ENCODE results near the gene CBLB. TPM values are rescaled to one million over a fixed set of nuclear protein-coding genes. Genes with fewer than 3 reads are reported as not detected.
A peak's percentile ranks its signal among the peaks of the same experiment; 100 is the strongest.

Gene CBLB
- total and polyA plus RNA-seq, 3 experiments from 2014 or later: 67.7 to 113 (median 112) TPM

DNA sequence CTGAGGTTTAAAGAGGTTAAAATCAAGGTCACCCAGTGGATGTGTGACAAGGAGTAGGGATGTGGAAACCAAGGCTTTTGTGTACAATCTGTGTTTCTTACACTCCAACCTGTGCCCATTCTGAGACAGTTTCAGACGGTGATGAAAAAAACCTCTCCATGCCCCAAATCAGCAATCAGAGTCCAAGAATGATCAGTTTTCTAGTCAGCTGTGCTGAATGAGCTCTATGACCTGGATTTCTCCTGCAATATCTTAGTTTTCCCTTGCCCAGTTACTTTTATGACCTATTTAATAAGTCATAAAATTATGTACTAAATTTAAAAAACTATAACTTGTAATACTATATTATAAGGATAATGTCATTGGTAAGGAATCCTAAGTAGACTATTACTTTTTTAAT, 37.5 kb upstream of the CBLB start:
- Mint-ChIP-seq H3K9me3 (no peaks in the 10 kb centered on the region), H3K4me1 (peaks cover 0 to 7% (median 2%) of the 10 kb centered on the region in 3 donors), H3K27me3 (no peaks in the 10 kb centered on the region), H3K27ac (no peak overlapping the region), H3K36me3 (peaks cover 0 to 14% (median 4%) of the 10 kb centered on the region in 3 donors), H3K4me3 (no peak overlapping the region)
- ChIA-PET POLR2A (no interaction called here), CTCF (no interaction called here)
- Histone ChIP-seq H3K4me3 (ENCODE audit: low read length) (no peak overlapping the region), H3K9me3 (ENCODE audit: low read length) (no peaks in the 10 kb centered on the region), H3K36me3 (ENCODE audit: insufficient read depth, low read length) (no peaks in the 10 kb centered on the region), H3K27me3 (ENCODE audit: insufficient read depth, low read length, poor library complexity, severe bottlenecking) (no peaks in the 10 kb centered on the region), H3K27ac (ENCODE audit: low read depth, low read length) (no peak overlapping the region), H3K4me1 (ENCODE audit: insufficient read depth, low read length) (peaks cover 4% of the 10 kb centered on the region)
- no peak for DNase-seq

DNA sequence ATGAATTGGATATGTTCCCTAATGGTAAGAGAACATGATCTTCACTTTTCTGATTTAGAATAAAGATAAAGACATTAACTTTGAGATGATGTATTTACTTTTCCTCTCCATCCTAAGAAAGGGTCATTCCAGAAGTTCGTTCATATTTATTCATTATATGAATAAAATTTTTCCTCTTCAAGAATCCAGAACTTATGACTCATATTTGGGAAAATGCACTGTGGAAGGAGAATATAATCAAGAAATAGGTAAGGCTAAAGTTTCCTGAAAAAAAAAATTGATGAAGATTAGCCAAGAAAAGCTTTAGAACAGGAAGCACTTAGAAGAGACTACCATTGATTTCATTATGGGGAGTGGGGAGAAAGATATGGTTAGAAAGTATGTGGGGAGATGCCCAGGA, 36.5 kb upstream of the CBLB start:
- no peak overlapping the region for H3K27ac ChIP-seq (ENCODE audit: low read depth, low read length)
- H3K27me3 ChIP-seq (ENCODE audit: insufficient read depth, low read length, poor library complexity, severe bottlenecking): no peaks in the 10 kb centered on the region
- no peaks in the 10 kb centered on the region for H3K9me3 ChIP-seq (ENCODE audit: low read length)
- H3K36me3 Mint-ChIP-seq: peaks cover 0 to 14% (median 4%) of the 10 kb centered on the region in 3 donors
- H3K4me3 Mint-ChIP-seq: no peak overlapping the region
- ChIA-PET CTCF (no interaction called here), POLR2A (no interaction called here)
- peaks cover 4% of the 10 kb centered on the region for H3K4me1 ChIP-seq (ENCODE audit: insufficient read depth, low read length)
- H3K9me3 Mint-ChIP-seq: no peaks in the 10 kb centered on the region
- DNase-seq: no peak
- H3K36me3 ChIP-seq (ENCODE audit: insufficient read depth, low read length): no peaks in the 10 kb centered on the region
- H3K27ac Mint-ChIP-seq: no peak overlapping the region
- peaks cover 0 to 7% (median 2%) of the 10 kb centered on the region in 3 donors for H3K4me1 Mint-ChIP-seq
- H3K27me3 Mint-ChIP-seq: no peaks in the 10 kb centered on the region
- H3K4me3 ChIP-seq (ENCODE audit: low read length): no peak overlapping the region

DNA sequence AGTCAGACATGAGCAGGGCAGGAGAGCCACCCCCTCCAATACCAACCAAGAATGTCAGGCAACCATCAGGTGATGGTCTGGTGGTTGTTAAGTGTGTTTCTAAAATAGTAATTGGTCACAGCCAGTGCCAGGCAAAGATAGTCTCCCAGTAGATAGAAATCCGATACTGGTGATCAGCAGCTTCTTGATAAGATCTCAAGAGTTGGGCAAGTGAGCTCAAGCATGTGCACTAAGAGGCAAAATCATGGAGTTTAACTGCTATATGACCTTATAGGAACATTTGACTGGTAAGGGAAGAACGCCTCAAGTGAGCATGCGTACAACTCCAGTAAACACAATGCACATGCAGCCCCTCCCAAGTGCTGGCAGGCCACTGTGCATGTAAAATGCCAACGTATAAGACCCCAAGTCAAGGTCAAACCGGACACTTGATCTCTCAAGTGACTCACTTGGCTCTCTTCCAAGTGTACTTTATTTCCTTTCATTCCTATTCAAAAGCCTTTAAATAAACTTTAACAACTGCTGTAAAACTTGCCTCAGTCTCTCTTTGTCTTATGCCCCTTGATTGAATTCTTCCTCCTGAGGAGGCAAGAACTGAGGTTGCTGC, 36.0 kb upstream of the CBLB start:
- no peak for DNase-seq
- Mint-ChIP-seq H3K4me3 (no peak overlapping the region), H3K4me1 (peaks cover 0 to 7% (median 2%) of the 10 kb centered on the region in 3 donors), H3K9me3 (no peaks in the 10 kb centered on the region), H3K27me3 (no peaks in the 10 kb centered on the region), H3K36me3 (peaks cover 0 to 13% (median 4%) of the 10 kb centered on the region in 3 donors), H3K27ac (no peak overlapping the region)
- Histone ChIP-seq H3K36me3 (ENCODE audit: insufficient read depth, low read length) (no peaks in the 10 kb centered on the region), H3K4me3 (ENCODE audit: low read length) (no peak overlapping the region), H3K4me1 (ENCODE audit: insufficient read depth, low read length) (peaks cover 4% of the 10 kb centered on the region), H3K27ac (ENCODE audit: low read depth, low read length) (no peak overlapping the region), H3K27me3 (ENCODE audit: insufficient read depth, low read length, poor library complexity, severe bottlenecking) (no peaks in the 10 kb centered on the region), H3K9me3 (ENCODE audit: low read length) (no peaks in the 10 kb centered on the region)
- CTCF ChIA-PET: no interaction called here
- POLR2A ChIA-PET: no interaction called here

DNA sequence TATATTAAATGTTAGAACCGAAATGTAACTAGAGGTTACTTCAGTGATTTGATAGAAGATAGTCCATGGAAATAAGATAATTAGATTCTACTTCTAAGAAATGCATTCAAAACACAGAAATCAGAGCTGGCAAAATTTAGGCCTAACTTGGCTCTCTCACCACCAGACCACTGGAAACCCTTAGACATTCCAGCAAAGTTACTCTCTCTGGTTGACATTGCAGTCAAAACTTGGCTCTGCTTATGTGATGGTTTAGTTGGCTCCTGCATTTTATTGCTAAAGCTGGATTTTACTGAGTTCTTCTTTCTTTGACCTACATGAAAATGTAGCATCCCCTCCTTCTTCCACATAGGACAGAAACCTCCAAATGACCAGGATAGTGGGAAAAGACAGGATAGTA, 35.4 kb upstream of the CBLB start:
- Histone ChIP-seq H3K27me3 (ENCODE audit: insufficient read depth, low read length, poor library complexity, severe bottlenecking) (no peaks in the 10 kb centered on the region), H3K27ac (ENCODE audit: low read depth, low read length) (no peak overlapping the region), H3K36me3 (ENCODE audit: insufficient read depth, low read length) (no peaks in the 10 kb centered on the region), H3K4me1 (ENCODE audit: insufficient read depth, low read length) (peaks cover 4% of the 10 kb centered on the region), H3K9me3 (ENCODE audit: low read length) (no peaks in the 10 kb centered on the region), H3K4me3 (ENCODE audit: low read length) (no peak overlapping the region)
- CTCF ChIA-PET: no interaction called here
- Mint-ChIP-seq H3K36me3 (peaks cover 0 to 8% (median 4%) of the 10 kb centered on the region in 3 donors), H3K9me3 (no peaks in the 10 kb centered on the region), H3K27me3 (no peaks in the 10 kb centered on the region), H3K27ac (no peak overlapping the region), H3K4me3 (no peak overlapping the region), H3K4me1 (peaks cover 0 to 7% (median 2%) of the 10 kb centered on the region in 3 donors)
- POLR2A ChIA-PET: no interaction called here
- DNase-seq: no peak

DNA sequence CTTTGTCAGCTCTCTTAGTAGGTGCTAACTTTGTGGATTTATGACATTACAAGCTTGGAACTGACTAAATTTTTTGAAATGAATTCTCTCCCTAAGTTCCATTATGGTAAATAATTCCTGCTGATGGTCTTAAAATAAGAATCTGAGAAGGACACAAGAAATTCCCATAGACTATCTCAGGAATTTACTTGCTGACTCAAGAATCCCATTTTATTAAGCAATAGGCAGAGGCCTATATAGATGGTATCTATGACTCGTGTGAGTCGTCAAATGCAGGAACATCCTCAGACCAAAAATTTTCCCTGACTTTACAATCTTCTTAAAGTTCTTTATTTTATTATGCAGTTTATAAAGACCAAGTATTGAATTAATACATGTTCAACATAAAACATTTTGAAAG, 30.7 kb upstream of the CBLB start:
- peaks cover 0 to 4% (median 3%) of the 10 kb centered on the region in 3 donors for H3K36me3 Mint-ChIP-seq
- DNase-seq: no peak
- H3K4me1 Mint-ChIP-seq: no peaks in the 10 kb centered on the region
- H3K9me3 Mint-ChIP-seq: no peaks in the 10 kb centered on the region
- H3K9me3 ChIP-seq (ENCODE audit: low read length): no peaks in the 10 kb centered on the region
- H3K27me3 Mint-ChIP-seq: no peaks in the 10 kb centered on the region
- CTCF ChIA-PET: no interaction called here
- no peaks in the 10 kb centered on the region for H3K27me3 ChIP-seq (ENCODE audit: insufficient read depth, low read length, poor library complexity, severe bottlenecking)
- H3K4me1 ChIP-seq (ENCODE audit: insufficient read depth, low read length): no peaks in the 10 kb centered on the region
- POLR2A ChIA-PET: no interaction called here
- H3K4me3 Mint-ChIP-seq: no peak overlapping the region
- H3K27ac ChIP-seq (ENCODE audit: low read depth, low read length): no peak overlapping the region
- H3K36me3 ChIP-seq (ENCODE audit: insufficient read depth, low read length): no peaks in the 10 kb centered on the region
- H3K4me3 ChIP-seq (ENCODE audit: low read length): no peak overlapping the region
- H3K27ac Mint-ChIP-seq: no peak overlapping the region

DNA sequence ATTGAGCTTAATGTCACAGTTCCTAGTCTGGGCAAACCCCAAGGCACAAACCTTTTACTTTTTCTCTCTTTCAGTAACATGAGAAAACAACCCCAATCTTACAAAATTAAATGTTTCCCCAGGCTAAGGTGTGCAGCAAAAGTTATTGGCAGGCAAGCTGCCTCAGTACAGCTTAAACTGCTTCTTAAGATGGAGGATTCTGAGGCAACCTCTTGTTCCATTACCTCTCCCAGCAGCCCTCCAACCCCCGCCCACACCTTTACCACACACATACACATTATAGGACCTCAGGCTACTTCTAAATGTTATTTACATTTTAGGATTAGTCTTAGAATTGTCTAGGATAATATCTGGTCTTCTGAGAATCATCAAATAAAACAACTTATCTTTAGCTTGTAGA, 22.3 kb upstream of the CBLB start:
- peak overlapping the region in 1 of 7 donors; percentile 5 for H3K4me3 Mint-ChIP-seq
- Histone ChIP-seq H3K36me3 (ENCODE audit: insufficient read depth, low read length) (no peaks in the 10 kb centered on the region), H3K27me3 (ENCODE audit: insufficient read depth, low read length, poor library complexity, severe bottlenecking) (no peaks in the 10 kb centered on the region), H3K4me1 (ENCODE audit: insufficient read depth, low read length) (no peaks in the 10 kb centered on the region), H3K9me3 (ENCODE audit: low read length) (no peaks in the 10 kb centered on the region), H3K27ac (ENCODE audit: low read depth, low read length) (no peak overlapping the region), H3K4me3 (ENCODE audit: low read length) (no peak overlapping the region)
- H3K27ac Mint-ChIP-seq: peak overlapping the region in 2 of 8 donors; percentile 44 to 56
- no peak for DNase-seq
- no peaks in the 10 kb centered on the region for H3K9me3 Mint-ChIP-seq
- CTCF ChIA-PET: no interaction called here
- peaks cover 0 to 2% (median 0%) of the 10 kb centered on the region in 3 donors for H3K36me3 Mint-ChIP-seq
- no peaks in the 10 kb centered on the region for H3K27me3 Mint-ChIP-seq
- POLR2A ChIA-PET: interaction anchor here (0.6 kb wide), 1 partner anchor 9 kb away, joined by 3 read pairs; no protein-coding TSS in a partner anchor
- peaks cover 3 to 13% (median 12%) of the 10 kb centered on the region in 3 donors for H3K4me1 Mint-ChIP-seq

DNA sequence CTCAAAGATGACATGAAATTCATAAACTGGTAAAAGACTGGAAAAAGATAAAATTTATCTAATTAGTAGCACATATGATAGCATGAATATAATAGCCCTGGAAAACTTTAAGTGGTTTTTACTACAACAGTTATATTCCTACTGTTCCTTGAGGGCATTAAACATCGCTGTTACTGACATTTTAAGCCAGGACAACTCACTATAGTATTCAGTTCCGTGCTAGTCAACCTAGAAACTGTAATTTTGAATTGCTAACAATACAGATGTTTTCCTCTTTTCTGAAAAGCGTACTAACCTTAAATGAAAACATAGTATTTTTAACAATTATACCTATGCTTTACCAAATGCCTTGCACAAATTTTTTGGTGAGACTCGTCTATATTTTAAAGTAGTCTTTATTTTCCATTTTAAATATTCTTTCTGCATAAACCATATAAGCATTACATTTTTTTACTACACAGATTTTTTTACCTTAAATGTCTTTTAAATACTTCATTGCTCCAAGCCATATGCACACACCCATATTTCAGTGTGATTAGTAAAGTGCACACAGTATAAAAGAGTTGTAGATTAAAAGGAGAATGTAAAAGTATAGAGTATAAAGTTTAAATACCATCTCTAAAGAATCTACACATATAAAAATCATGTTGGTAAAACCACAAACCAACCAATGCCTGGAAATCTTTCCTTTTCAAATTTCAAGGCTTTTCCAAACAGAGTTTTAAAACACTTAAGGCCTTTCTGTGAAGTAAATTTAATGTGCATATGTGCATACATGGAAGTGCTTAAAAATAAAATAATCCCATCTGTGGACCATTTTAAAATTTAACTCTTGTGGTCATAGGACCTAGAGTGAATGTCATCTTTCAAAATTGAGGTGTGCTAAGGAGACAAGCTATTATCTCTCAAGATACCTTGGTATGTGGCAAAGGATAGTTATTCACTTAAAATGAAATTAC, 20.1 kb upstream of the CBLB start:
- H3K27me3 ChIP-seq (ENCODE audit: insufficient read depth, low read length, poor library complexity, severe bottlenecking): no peaks in the 10 kb centered on the region
- Mint-ChIP-seq H3K27ac (no peak overlapping the region), H3K4me3 (no peak overlapping the region), H3K27me3 (no peaks in the 10 kb centered on the region), H3K36me3 (peaks cover 0 to 2% (median 0%) of the 10 kb centered on the region in 3 donors), H3K4me1 (peaks cover 3 to 15% (median 13%) of the 10 kb centered on the region in 3 donors), H3K9me3 (no peaks in the 10 kb centered on the region)
- POLR2A ChIA-PET: no interaction called here
- H3K9me3 ChIP-seq (ENCODE audit: low read length): no peaks in the 10 kb centered on the region
- no peak for DNase-seq
- CTCF ChIA-PET: no interaction called here
- H3K4me3 ChIP-seq (ENCODE audit: low read length): no peak overlapping the region
- H3K4me1 ChIP-seq (ENCODE audit: insufficient read depth, low read length): no peaks in the 10 kb centered on the region
- no peak overlapping the region for H3K27ac ChIP-seq (ENCODE audit: low read depth, low read length)
- H3K36me3 ChIP-seq (ENCODE audit: insufficient read depth, low read length): no peaks in the 10 kb centered on the region

DNA sequence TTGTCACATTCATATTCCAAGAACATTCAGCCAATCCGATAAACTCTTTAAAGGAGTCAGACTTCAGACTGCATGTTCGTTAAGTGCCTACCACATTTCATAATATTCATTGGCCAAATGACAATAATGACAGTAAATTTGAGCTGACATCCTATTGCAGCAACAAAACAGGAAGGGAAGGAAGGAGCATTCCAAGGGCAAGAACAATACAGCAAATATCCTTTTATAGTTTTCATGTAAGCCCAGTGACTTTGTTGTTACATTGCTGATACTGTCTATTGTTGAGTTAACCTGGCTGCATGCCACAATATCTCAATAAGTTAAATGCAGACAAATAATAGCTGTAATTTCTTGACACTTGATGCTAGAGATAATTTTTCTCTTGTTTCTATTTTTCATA, 16.4 kb upstream of the CBLB start:
- ChIA-PET CTCF (no interaction called here), POLR2A (no interaction called here)
- no peaks in the 10 kb centered on the region for H3K36me3 ChIP-seq (ENCODE audit: insufficient read depth, low read length)
- Mint-ChIP-seq H3K9me3 (no peaks in the 10 kb centered on the region), H3K36me3 (peaks cover 0 to 3% (median 2%) of the 10 kb centered on the region in 3 donors), H3K27ac (no peak overlapping the region), H3K27me3 (no peaks in the 10 kb centered on the region), H3K4me3 (no peak overlapping the region), H3K4me1 (peaks cover 10 to 22% (median 18%) of the 10 kb centered on the region in 3 donors)
- no peaks in the 10 kb centered on the region for H3K27me3 ChIP-seq (ENCODE audit: insufficient read depth, low read length, poor library complexity, severe bottlenecking)
- no peaks in the 10 kb centered on the region for H3K9me3 ChIP-seq (ENCODE audit: low read length)
- no peak overlapping the region for H3K27ac ChIP-seq (ENCODE audit: low read depth, low read length)
- DNase-seq: no peak
- no peak overlapping the region for H3K4me3 ChIP-seq (ENCODE audit: low read length)
- no peaks in the 10 kb centered on the region for H3K4me1 ChIP-seq (ENCODE audit: insufficient read depth, low read length)
